Frontal cortex (tissue), 4 donors: ENCODE results near the gene LRRC27. TPM values are rescaled to one million over a fixed set of nuclear protein-coding genes. Genes with fewer than 3 reads are reported as not detected.

Source experiments
- DNase-seq, 2 donors: peaks; one replicate each; pipeline ENCODE4 v3.0.0; 2012; ENCODE audit warnings: low spot score in 2 of 2
- FAIRE-seq: peaks from 2 replicates; lab custom pipeline; 2012; peaks lifted over from hg19 to GRCh38; lab: Jason Lieb, UNC
- total RNA-seq: library from RNA; depleted of rRNA; stranded (reverse); fragments of >200 nt; gene quantifications from one replicate; pipeline ENCODE4 v1.2.3, GENCODE V29; 2014
- donor health status: control.
- donor health status: control.
- donor health status: control.

The LRRC27 gene
- total RNA-seq, 1 donor from 2014 or later: 20.0 TPM

DNA sequence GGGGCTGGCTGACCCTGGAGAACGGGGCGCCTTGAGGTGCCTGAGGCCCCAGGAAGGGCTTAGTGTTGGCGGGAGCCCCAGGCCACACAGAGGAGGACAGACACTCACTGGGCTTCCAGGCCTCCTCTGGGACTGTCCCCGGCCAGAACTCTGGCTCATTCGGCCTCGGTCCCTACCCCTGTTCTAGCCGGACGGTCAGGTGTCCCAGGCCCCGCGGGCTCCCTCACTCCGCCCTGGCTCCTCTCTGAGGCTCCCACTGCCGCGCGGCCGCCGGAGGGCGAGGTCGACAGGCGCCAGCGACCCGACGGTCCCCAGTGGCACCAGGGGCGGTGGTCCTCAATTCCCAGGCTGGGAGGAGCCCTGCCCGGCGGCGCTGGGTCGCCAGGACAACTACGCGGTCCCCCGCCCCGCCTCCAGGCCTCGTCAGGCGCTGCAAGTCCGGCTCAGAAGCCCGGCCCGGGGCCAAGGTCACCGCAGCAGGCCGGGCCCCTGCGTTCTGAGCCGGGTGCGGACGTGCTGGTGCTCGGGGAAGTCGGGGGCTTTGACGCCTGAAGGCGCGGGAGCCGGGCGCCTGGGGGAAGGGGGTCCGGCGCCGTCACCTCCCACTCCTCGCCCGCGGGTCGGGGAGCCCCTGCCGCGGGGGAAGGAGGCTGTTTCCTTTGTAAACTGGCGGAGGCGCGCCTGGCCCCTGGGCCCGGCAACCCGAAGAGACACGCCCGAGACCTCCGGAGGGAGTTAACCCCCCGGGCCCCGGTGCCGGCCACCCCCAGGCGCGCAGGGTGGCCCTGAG is 63.9 kb downstream of the LRRC27 start:
- no peak for DNase-seq
- FAIRE-seq: no peak

DNA sequence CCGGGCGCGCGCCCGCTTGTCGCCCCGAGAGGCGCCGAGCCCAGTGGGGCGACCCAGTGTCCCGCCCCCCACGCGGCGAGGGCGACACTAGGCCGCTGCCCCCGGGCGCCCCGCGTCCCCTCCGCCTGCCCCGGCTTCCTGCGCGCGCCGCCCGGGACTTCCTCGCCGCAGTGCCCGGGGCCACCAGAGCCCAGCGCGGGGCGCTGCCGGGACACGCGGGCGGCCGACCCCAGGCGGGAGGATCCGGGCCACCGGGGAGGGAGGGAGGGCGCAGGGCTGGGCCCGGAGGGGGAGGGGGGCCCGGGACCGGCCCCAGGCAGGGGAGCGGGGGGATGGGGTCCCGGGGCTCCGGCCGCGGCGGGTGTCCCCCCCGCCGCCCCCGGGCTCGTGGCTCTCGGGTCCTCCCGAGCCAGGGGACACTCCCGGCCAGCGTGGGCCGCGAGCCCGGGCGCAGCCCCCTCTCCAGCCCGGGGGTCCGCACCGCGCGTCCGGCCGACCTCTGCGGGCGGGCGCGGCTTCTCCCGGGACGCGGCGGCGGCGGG is 64.6 kb downstream of the LRRC27 start:
- DNase-seq (peak; percentile 74 to 84), FAIRE-seq (no peak)

DNA sequence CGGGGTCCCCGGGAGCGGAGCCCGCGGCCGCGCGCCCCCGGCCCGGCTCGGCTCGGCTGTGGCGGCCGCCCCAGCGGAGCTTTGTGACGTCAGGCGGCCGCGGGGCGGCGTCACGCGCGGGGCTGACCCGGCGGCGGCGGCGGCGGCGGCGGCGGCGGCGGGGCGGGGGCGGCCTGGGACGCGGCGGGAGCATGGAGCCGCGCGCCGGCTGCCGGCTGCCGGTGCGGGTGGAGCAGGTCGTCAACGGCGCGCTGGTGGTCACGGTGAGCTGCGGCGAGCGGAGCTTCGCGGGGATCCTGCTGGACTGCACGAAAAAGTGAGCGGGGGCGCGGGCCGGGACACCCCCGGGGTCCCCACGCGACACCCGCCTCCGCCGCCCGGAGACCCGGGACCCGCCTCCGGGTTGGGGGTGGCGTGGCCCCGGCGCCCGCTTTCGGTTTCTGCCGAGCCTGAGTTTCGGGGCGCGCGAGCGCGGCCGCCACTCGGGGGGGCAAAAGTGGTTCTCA is 65.1 kb downstream of the LRRC27 start, which contains the start of gene PWWP2B:
TSS of gene PWWP2B (plus strand) at position 165 of the 506 bp plus-strand sequence. CDS start at position 192, 27 bp downstream.
- FAIRE-seq: no peak
- DNase-seq: peak; percentile 84 to 85

DNA sequence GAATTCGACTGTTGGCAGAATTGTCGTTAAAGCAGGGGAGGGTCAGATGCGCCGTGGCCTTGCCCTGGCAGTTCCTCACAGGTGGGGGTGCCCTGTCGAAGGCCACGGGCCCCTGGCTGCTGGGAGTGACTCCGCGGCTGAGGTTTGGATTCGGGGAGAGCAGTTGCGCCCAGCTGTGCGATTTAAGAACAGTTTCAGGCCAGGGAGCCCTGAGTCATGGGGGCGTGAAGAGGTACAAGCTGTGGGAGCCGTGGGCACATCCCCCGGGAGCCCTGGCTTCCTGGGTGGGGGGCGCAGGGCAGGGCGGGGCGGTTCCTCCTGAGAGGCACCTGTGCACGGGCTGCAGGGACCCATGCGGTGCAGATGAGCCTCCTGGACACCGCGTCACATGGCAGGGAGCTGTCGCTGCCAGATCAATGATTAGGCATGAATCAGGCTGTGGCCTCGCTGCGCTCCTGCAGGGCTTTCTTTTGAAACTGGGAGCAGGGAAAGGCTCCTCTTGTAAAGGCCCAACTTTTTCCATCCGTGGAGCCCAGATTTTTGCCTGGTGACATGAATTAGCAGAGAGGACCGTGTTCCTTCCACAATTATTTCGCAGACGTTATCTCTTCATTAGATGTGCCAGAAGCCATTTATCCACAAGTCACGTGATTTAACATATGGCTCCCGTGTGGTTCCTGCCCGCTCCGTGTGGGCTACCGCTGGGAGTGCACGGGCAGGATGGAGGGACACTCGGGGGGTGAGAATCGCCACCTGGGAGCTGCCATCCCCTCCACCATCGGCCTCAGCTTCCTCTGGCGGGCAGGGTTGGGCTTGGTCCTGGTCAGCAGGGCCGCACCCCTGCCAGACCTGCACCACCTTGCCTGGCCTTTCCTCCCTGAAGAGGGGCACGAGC is 65.9 kb downstream of the LRRC27 start:
- FAIRE-seq: no peak
- no peak for DNase-seq

DNA sequence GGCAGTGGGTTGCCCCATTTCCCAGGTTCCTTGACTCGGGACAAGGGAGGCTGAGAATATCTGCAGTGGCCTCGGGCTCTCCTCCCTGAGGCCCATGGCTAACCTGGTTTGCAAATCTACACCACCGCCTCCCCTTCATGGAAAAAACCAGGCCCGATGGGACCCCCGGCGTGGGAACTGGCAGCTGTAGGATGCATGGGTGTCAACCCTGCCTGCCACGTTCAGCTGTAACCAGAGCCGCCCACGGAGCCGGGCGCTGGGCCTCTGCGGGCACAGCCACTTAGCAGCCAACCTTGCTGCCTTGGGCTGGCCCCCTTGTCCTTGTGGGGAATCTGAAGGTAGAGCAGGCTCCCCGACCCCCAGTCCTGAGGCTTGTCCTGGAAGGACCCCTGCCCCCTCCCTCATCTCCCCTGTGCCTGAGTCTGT is 66.6 kb downstream of the LRRC27 start:
- no peak for FAIRE-seq
- DNase-seq: no peak

DNA sequence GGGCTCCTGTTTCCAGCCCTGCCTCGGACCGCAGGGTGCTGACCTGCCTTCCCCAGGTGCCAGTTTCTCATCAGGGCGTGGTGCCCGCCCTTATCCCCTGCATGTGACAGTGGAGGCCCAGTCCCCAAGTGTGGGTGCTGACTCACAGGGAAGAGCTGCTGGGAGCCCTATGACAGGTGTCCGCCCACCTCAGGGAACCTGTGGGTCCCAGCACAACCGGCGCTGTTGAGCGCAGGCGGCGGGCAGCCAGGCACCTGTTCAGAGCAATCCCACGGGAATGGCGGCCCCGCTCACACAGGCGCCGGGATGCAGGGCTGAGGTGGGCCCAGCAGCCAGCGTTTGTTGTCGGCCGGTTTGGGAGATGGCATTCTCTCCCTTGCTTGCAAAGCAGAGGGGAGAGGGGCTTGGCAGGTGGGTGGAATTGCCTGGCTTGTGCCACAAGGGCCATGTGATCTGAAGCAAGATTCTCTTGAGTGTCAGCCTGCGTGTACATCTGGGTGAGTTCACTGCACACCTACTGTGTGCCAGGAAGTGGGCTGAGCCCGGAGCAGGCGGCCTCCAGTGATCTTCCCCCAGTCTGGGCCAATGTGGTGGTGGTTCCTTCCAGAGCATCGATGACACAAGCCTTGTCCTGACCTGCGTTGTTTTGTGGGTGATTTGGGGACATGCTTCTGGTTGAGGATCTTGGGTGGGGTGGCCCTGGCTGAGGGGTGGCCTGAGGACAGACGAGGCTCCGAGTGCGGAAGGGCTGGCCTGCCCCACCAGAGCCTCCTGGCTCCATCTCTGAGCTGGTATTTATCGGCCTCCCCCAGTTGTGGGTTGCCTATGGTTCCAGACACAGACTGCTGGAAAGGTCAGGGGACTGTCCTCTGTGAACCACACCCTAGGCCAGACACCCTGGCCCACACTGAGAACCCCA is 67.4 kb downstream of the LRRC27 start:
- no peak for FAIRE-seq
- DNase-seq: no peak

DNA sequence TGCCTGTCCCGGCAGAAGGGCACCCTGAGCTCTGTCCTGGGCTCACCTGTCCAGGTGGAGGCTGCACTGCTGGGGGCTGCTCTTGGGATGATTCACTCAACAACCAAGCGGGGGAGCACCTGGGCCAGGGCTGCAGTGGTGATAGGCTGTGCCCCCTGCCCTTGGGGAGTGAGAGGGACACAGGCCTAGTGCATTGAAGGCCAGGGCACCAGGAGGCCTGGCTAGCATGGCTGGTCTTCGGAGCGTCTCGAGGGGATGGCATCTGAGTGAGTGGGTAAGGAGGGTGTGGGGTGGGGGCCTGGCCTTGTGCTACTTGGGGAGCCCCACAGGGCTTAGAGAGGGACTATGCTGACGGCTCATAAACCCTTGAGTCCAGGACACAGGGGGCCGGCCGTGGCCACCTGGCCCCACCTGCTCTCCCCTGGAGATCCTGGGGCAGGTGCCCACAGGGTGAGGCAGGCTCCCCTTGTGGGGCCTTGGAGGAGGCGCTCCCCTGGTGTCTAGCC is 68.1 kb downstream of the LRRC27 start:
- FAIRE-seq: no peak
- DNase-seq: no peak

DNA sequence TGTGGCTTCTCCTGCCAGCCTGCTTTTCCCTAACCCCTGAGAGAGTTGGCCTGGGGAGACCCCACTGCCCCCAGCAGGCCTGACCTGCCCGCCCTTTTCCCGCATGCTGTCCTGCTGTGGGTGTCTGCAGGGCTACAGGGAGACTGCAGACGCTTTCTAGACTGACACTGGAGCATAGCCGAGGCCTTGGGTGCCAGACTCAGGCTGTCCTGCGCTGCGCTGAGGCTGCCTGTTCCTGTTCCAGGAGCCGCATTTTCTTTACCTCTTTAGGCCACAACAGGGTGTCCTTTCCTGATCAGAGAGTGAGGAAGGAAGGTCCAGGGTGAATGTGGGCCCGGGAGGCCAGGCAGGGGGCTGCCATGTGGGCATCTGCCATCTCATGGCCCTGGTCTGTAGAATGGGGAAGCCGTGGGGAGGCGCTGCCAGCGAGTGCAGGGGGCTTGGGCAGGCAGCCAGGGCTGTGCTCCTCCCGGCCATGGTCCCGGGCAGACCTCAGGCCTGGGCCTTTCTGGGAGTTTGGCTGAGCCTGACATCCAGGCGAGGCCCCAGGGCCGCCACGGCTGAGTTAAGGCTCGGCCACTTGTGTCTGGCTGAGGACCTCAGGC is 68.7 kb downstream of the LRRC27 start:
- no peak for DNase-seq
- no peak for FAIRE-seq

DNA sequence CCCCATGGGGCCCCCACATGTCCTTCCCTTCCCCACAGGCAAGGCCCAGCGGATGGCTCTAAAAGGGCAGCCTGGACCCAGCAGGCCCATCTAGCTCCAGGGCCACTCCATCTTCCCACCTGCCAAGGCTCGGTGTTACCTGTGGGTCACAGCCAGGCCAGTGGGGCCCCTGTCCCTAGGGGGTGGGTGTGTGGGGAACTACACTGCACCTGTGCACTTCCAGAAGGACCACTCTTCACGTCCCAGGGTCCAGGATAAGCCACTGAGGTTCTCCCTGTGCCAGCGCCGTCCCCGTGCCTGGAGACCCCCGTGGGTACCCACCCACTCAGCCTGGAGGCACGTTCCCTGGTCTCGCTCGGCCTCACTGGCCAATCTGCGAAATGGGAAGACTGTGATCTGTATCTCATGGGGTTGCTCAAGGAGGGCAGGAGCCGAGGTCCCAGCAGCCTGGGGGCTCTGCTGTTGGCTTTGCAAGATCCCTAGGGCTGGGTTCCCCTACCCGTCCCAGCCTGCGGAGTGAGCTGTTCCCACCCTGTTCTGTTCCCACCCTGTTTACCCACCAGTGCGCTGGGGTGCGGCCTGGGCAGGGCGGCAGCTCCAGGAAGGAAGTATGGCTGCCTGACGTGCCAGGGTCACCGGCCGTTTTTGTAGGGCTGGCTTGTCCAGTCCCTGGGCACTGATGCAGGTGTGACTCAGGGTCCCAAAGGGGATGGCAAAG is 69.6 kb downstream of the LRRC27 start:
- FAIRE-seq (no peak), DNase-seq (no peak)

DNA sequence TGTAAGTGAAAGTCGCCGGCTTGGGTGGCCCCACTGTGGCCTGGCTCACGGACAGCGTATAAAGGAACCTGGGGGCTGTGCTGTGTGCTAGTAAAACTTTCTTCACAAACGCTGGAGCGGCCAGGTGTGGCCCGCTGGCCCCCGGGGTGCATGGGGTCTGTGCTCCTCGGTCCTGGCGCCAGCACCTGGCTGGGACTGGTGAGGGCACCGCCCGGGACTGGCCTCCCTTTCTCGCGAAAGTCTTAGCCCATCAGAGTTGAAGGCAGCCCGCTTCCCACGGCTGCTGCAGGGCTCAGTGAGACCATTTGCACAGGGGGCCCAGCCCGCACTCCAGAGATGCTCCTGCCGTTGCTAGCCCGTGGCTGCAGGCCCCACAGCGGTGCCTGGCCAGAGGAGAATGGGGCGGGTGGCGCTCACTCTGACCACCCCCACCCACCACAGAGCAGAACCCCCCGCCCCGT is 70.8 kb downstream of the LRRC27 start:
- DNase-seq (no peak), FAIRE-seq (no peak)

DNA sequence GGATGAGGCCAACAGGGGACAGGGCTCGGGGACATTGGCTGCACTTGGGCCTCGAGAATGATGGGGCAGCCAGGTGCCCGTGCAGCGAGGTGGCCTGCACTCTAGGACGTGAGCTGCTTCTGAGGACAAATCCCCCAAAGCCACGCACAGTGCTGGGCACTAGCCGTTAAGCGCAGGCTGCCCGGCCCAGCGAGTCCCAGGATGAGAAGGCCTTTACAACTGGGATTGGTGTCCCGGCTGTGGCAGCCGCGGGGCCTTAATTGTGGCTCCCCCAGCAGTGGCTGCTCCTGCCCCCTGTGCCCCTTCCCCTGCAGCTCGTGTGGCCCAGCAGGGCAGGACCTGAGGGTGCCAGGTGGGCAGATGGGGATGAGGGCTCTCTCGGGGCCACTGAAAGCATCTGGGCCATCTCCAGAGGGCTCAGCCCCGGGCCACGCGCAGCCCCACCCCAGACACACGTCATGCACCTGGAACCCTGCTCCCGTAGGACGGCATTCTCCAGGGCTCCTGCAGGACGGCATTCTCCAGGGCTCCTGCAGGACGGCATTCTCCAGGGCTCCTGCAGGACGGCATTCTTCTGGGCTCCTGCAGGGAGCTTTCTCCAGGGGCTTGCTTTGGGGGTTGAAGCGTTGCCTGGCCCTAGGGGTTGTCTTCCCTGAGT is 71.6 kb downstream of the LRRC27 start:
- FAIRE-seq: no peak
- DNase-seq: no peak

DNA sequence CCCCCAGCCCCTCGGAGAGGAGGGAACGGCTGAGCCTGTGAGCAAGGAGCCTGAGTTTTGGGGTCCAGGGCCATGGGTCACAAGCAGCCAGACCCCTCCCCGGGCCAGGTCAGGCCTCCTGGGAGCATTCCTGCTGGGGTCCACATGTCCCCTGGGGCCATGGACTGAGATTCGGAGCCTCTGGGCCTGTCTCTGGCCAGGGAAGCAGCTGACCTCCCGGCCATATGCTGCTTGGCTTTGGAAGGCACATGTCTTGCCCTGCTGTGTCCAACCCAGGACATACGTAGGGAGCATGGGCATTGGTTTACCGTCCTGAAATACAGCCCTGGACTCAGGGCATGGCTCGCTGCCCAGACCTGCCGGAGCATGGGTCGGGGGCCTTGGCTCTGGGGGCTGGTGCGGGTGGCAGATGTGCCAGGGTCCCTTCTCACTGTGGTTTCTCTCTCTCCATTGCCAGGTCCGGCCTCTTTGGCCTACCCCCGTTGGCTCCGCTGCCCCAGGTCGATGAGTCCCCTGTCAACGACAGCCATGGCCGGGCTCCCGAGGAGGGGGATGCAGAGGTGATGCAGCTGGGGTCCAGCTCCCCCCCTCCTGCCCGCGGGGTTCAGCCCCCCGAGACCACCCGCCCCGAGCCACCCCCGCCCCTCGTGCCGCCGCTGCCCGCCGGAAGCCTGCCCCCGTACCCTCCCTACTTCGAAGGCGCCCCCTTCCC is 72.3 kb downstream of the LRRC27 start:
- FAIRE-seq (no peak), DNase-seq (no peak)

DNA sequence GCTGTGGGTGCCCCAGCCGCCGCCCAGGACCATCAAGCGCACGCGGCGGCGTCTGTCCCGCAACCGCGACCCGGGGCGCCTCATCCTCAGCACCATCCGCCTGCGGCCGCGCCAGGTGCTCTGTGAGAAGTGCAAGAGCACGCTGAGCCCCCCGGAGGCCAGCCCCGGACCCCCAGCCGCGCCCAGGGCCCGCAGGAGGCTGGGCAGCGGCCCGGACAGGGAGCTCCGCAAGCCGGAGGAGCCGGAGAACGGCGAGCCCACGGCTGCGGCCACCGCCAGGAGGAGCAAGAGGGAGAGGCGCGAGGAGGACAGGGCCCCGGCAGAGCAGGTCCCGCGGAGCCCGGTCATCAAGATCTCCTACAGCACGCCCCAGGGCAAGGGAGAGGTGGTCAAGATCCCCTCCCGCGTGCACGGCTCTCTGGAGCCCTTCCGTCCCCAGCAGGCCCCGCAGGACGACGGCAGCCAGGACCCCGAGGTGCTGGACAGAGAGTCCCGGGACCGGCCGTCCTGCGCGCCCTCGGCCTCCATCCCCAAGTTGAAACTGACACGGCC is 73.0 kb downstream of the LRRC27 start:
- FAIRE-seq (no peak), DNase-seq (no peak)

DNA sequence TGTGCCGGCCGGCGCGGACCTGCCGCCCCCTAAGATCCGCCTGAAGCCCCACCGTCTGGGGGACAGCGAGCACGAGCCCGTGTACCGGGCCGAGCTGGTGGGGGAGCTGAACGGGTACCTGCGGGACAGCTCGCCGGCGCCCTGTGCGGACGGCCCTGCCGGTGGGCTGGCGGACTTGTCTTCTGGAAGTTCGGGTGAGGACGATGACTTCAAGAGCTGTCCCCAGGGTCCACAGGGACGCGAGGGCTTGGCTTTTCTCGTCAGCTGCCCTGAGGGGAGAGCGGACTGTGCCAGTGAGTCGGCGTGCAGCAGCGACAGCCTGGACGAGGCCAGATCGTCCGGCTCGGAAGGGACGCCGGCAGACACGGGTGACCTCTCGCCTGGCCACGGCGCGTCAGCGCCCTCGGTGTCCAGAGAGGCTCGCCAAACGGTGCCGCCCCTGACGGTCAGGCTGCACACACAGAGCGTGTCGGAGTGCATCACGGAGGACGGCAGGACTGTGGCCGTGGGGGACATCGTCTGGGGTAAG is 73.5 kb downstream of the LRRC27 start:
- FAIRE-seq (no peak), DNase-seq (no peak)

DNA sequence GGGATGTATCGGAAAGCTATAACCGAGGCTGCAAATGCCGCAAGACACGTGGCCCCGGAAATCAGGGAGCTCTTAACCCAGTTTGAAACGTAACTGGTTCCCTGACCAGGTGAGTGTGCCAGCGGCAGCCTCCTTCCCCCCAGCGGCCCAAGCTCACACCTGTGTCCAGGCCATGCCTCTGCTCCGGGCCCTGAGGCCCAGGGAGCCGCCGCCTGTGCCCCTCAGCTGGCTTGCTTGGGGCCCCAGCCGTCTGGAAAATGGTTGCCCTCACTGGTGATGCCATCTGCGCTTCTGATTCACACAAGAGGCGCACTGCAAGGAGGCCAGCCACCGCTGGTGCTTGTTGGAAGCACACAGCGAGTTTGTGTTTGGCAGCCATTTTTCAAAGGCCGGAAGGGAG is 74.2 kb downstream of the LRRC27 start:
- DNase-seq: no peak
- no peak for FAIRE-seq

DNA sequence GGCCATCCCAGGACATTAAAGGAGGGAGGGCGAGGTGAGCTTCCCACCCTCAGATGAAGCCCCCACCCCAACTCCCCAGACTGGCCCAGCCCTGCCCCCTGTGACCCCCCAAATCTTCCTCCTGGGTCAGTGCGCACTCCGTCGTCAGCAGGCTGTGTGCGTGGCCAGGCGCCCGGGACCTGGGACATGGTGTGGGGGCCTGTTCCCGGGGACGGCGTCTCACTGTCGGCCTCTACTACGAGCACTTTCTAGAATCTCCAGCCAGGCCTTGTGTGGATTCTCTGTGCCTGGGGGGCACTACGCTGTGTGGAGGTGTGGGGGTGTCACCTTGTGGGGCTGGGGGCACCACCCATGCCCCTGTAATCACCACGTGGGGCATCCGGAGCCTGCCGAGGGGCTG is 74.8 kb downstream of the LRRC27 start:
- DNase-seq: no peak
- no peak for FAIRE-seq
